ENCODE data around the gene NAP1L3.

Gene NAP1L3

GRCh38 chrX:93673056-93673868 lies at the start of gene NAP1L3:
TSS of gene NAP1L3 (minus strand) at chrX:93673578. CDS start at chrX:93673304, 274 bp downstream.
- peak; percentile 10 to 36 for DNase-seq (ENCODE audit: extremely low read depth in 1 of 2, low read depth in 1 of 2)

- no peak for DNase-seq (ENCODE audit: extremely low read depth in 1 of 2, low read depth in 1 of 2)
These were observed 37.7 kb upstream of the NAP1L3 start for GRCh38 chrX:93711076-93711475.

GRCh38 chrX:93703701-93704100 lies 30.3 kb upstream of the NAP1L3 start:
- no peak for DNase-seq (ENCODE audit: extremely low read depth in 1 of 2, low read depth in 1 of 2)

GRCh38 chrX:93695981-93696380 lies 22.6 kb upstream of the NAP1L3 start:
- no peak for DNase-seq (ENCODE audit: extremely low read depth in 1 of 2, low read depth in 1 of 2)

GRCh38 chrX:93673869-93674271 lies 492 bp upstream of the NAP1L3 start, which contains the start of gene FAM133A:
TSS of gene FAM133A (plus strand) at chrX:93674206. CDS start at chrX:93709420, 35,214 bp downstream.
- no peak for DNase-seq (ENCODE audit: extremely low read depth in 1 of 2, low read depth in 1 of 2)

- no peak for DNase-seq (ENCODE audit: extremely low read depth in 1 of 2, low read depth in 1 of 2)
These were observed 12.8 kb downstream of the NAP1L3 start for GRCh38 chrX:93660575-93660974.

- no peak for DNase-seq (ENCODE audit: extremely low read depth in 1 of 2, low read depth in 1 of 2)
These were observed 24.0 kb downstream of the NAP1L3 start for GRCh38 chrX:93649381-93649780.

GRCh38 chrX:93637591-93637990 lies 35.8 kb downstream of the NAP1L3 start:
- no peak for DNase-seq (ENCODE audit: extremely low read depth in 1 of 2, low read depth in 1 of 2)
